SH-SY5Y (cell line): ENCODE results near the gene AOC3.

Experiments used
- GATA2 ChIP-seq: IDR thresholded peaks from 2 replicates; pipeline ENCODE4 v1.6.1; 2011; ENCODE audit warnings: mild to moderate bottlenecking, low read depth, low read length
- GATA3 ChIP-seq: IDR thresholded peaks from 2 replicates; pipeline ENCODE4 v1.6.1; 2011; ENCODE audit warnings: low read depth, mild to moderate bottlenecking, low read length, moderate library complexity

DNA sequence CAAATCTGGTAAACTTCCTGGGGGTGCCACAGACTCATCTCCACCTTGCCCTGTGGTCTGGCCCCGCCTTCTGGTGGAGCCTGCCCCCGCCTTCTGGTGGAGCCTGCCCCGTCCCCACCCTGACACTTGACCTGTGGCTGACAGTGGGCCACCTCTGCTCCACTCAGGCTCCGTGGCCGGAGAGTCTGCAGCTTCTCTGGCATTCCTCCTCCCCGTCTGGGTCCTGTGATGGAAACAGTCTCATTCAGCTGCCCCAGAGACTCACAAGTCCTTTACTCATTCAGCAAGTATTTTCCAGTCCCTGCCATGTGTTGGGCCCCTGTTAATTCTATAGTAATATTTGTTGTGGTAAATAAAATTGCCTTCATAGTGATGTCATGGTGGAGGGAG lies 28.6 kb downstream of the AOC3 start:
- TF ChIP-seq GATA2 (no peak), GATA3 (no peak)
